ENCODE results near the gene CLINT1. TPM values are rescaled to one million over a fixed set of nuclear protein-coding genes. Genes with fewer than 3 reads are reported as not detected.

The CLINT1 gene
- total and polyA plus RNA-seq, 9 of the 15 experiments (the other 6 are each of a cell fraction or from before 2014, with no cell fraction given), result 23.6 to 125 (median 71.4) TPM

DNA sequence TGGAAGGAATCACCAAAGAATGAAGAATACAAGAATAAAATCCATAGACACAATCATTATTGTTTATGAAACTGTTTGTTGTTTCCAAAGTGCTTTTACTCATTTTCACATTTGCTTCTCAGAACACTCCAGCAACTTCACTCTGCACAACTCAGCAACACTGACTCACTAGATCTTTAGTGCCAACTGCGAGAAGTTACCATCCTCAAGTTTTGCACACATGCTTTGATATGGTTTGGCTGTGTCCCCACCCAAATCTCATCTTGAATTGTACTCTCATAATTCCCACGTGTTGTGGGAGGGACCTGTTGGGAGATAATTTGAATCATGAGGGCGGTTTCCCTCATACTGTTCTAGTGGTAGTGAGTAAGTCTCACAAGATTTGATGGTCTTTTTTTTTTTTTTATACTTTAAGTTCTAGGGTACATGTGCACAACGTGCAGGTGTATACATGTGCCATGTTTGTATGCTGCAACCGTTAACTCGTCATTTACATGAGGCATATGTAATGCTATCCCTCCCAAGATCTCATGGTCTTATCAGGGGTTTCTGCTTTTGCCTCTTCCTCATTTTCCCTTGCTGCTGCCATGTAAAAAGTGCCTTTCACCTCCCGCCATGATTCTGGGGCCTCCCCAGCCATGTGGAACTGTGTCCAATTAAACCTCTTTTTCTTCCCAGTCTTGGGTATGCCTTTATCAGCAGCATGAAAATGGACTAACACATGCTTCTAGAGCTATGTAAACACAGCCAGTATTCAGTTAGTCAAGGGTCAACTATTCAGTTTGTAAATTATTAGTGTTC lies 36.9 kb downstream of the CLINT1 start:
- in situ Hi-C loops (cut with MboI), result no loop called here
- no peaks in the 10 kb centered on the region; a peak in 1 of 5 replicates for H3K4me1 ChIP-seq (replicated peaks in 1 of 2; ENCODE audit: control insufficient read depth in 2 of 2, insufficient read depth in 2 of 2, low read length in 2 of 2)
- H3K9ac ChIP-seq (ENCODE audit: insufficient read depth in 1 of 2, low read depth in 2 of 2, low read length in 2 of 2), result no peak overlapping the region
- ATAC-seq (no peak), DNase-seq (ENCODE audit: extremely low read depth in 1 of 4, low spot score in 3 of 4) (no peak), FAIRE-seq (no peak)
- H2AFZ ChIP-seq (ENCODE audit: low read depth, low read length), result no peak overlapping the region
- H4K20me1 ChIP-seq (replicated peaks; ENCODE audit: control insufficient read depth, insufficient read depth, low read length), result no peaks in the 10 kb centered on the region; the same call in 1 of the 2 replicates
- intact Hi-C loops (cut with micrococcal nuclease), result loop anchor here (2.0 to 5.0 kb wide), 3 partner anchors 35 to 173 kb away; partner anchors contain the start of gene CLINT1
- TF ChIP-seq CC2D1A (IDR thresholded peaks at IDR 0.05) (peak; percentile 91), SPI1 (IDR thresholded peaks at IDR 0.05; ENCODE audit: borderline replicate concordance, low read depth, low read length) (peak; percentile 29; the same call in 1 of the 2 replicates), YY1 (IDR thresholded peaks at IDR 0.05; ENCODE audit: borderline replicate concordance in 1 of 3, control insufficient read depth in 1 of 3, extremely low read depth in 1 of 3, insufficient read depth in 3 of 3, insufficient read length in 1 of 3, insufficient replicate concordance in 2 of 3, low read depth in 1 of 3, low read length in 2 of 3) (no peak), SMAD4 (CRISPR knock-in tag; conservative IDR thresholded peaks at IDR 0.05) (no peak), ZNF444 (CRISPR knock-in tag; IDR thresholded peaks at IDR 0.05) (no peak), U2AF2 (optimal IDR thresholded peaks at IDR 0.05; ENCODE audit: low read depth, low read length) (no peak), FOXA3 (CRISPR knock-in tag; conservative IDR thresholded peaks at IDR 0.05 in 1 of 2, IDR thresholded peaks at IDR 0.05 in 1 of 2) (peak in 1 of 2 experiments; percentile 38; a peak in 1 of 4 replicates), TEAD1 (CRISPR knock-in tag; IDR thresholded peaks at IDR 0.05) (0 out of 4 replicates have a peak, but pooled peaks of 1 of the 2 experiments have one; percentile 15), FOXM1 (IDR thresholded peaks at IDR 0.05; ENCODE audit: low read depth) (peak; percentile 54; the same call in 1 of the 2 replicates), FOXM1 (CRISPR knock-in tag; IDR thresholded peaks at IDR 0.05; ENCODE audit: low read depth) (no peak), ZNF766 (CRISPR knock-in tag; conservative IDR thresholded peaks at IDR 0.05) (peak; percentile 60; the same call in 1 of the 2 replicates)
- TF ChIP-seq, protein P1, sequence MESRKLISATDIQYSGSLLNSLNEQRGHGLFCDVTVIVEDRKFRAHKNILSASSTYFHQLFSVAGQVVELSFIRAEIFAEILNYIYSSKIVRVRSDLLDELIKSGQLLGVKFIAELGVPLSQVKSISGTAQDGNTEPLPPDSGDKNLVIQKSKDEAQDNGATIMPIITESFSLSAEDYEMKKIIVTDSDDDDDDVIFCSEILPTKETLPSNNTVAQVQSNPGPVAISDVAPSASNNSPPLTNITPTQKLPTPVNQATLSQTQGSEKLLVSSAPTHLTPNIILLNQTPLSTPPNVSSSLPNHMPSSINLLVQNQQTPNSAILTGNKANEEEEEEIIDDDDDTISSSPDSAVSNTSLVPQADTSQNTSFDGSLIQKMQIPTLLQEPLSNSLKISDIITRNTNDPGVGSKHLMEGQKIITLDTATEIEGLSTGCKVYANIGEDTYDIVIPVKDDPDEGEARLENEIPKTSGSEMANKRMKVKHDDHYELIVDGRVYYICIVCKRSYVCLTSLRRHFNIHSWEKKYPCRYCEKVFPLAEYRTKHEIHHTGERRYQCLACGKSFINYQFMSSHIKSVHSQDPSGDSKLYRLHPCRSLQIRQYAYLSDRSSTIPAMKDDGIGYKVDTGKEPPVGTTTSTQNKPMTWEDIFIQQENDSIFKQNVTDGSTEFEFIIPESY (CRISPR knock-in tag; IDR thresholded peaks at IDR 0.05), result peak; percentile 86
- TF ChIP-seq, protein P2, sequence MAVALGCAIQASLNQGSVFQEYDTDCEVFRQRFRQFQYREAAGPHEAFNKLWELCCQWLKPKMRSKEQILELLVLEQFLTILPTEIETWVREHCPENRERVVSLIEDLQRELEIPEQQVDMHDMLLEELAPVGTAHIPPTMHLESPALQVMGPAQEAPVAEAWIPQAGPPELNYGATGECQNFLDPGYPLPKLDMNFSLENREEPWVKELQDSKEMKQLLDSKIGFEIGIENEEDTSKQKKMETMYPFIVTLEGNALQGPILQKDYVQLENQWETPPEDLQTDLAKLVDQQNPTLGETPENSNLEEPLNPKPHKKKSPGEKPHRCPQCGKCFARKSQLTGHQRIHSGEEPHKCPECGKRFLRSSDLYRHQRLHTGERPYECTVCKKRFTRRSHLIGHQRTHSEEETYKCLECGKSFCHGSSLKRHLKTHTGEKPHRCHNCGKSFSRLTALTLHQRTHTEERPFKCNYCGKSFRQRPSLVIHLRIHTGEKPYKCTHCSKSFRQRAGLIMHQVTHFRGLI (CRISPR knock-in tag; IDR thresholded peaks at IDR 0.05), result no peak
- TF ChIP-seq, protein P3, sequence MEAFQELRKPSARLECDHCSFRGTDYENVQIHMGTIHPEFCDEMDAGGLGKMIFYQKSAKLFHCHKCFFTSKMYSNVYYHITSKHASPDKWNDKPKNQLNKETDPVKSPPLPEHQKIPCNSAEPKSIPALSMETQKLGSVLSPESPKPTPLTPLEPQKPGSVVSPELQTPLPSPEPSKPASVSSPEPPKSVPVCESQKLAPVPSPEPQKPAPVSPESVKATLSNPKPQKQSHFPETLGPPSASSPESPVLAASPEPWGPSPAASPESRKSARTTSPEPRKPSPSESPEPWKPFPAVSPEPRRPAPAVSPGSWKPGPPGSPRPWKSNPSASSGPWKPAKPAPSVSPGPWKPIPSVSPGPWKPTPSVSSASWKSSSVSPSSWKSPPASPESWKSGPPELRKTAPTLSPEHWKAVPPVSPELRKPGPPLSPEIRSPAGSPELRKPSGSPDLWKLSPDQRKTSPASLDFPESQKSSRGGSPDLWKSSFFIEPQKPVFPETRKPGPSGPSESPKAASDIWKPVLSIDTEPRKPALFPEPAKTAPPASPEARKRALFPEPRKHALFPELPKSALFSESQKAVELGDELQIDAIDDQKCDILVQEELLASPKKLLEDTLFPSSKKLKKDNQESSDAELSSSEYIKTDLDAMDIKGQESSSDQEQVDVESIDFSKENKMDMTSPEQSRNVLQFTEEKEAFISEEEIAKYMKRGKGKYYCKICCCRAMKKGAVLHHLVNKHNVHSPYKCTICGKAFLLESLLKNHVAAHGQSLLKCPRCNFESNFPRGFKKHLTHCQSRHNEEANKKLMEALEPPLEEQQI (IDR thresholded peaks at IDR 0.05), result peak; percentile 94; the same call in 1 of the 2 replicates
- H3K27me3 ChIP-seq (ENCODE audit: control insufficient read depth in 2 of 2, insufficient read depth in 2 of 2, low read length in 2 of 2), result no peaks in the 10 kb centered on the region
- WGBS (ENCODE audit: insufficient coverage, low coverage, missing lambda C conversion rate), result 86% methylated on average over 7 of the region's 7 CpGs
- H3K4me2 ChIP-seq (ENCODE audit: insufficient read depth, low read length), result no peak overlapping the region
- H3K9me3 ChIP-seq (replicated peaks; ENCODE audit: control insufficient read depth, insufficient read depth, low read depth, low read length), result no peaks in the 10 kb centered on the region
- H3K79me2 ChIP-seq (ENCODE audit: control insufficient read depth, insufficient read depth, low read length), result peaks cover 98% of the 10 kb centered on the region
- H3K9me1 ChIP-seq (ENCODE audit: control insufficient read depth, insufficient read depth, low read length), result no peaks in the 10 kb centered on the region
- H3K4me3 ChIP-seq, result no peak overlapping the region
- ChIA-PET CTCF (ENCODE audit: low intra/inter-chr PET ratio) (no interaction called here), POLR2A (no interaction called here)
- H3K27ac ChIP-seq (ENCODE audit: extremely low read depth, low read depth, low read length), result no peak overlapping the region; the same call in 2 of the 3 replicates
- H3K36me3 ChIP-seq (ENCODE audit: control insufficient read depth, insufficient read depth, low read length), result peaks cover 10% of the 10 kb centered on the region; the same call in 2 of the 3 replicates
- BruUV-seq (replicated peaks), result no TSS peak

All from K562 (cell line).